Endodermal cell (in vitro differentiated cells): ENCODE results near the gene ALG8. TPM values are rescaled to one million over a fixed set of nuclear protein-coding genes. Genes with fewer than 3 reads are reported as not detected.

Experiments used
- DNase-seq: peaks from one replicate; pipeline ENCODE4 v3.0.0-alpha.2; 2017
- H3K27ac ChIP-seq: 2 replicates; pipeline ENCODE4 v1.5.1; 2013; ENCODE audit warnings: mild to moderate bottlenecking, low read depth, low read length, moderate library complexity
- H3K27me3 ChIP-seq: 2 replicates; pipeline ENCODE4 v1.6.1; 2013; ENCODE audit warnings: mild to moderate bottlenecking, low read length, moderate library complexity; ENCODE audit not compliant: insufficient read depth, control insufficient read depth, poor library complexity, severe bottlenecking
- H3K36me3 ChIP-seq: 2 replicates; pipeline ENCODE4 v1.7.0; 2013; ENCODE audit warnings: mild to moderate bottlenecking, low read length, moderate library complexity; ENCODE audit not compliant: control insufficient read depth, insufficient read depth
- H3K4me1 ChIP-seq: one replicate; pipeline ENCODE4 v1.7.0; 2013; ENCODE audit warnings: low read length; ENCODE audit not compliant: control insufficient read depth, insufficient read depth
- H3K4me3 ChIP-seq: 2 replicates; pipeline ENCODE4 v1.5.1; 2013; ENCODE audit warnings: mild to moderate bottlenecking, low read length, moderate library complexity
- H3K9ac ChIP-seq: 2 replicates; pipeline ENCODE4 v1.6.1; 2013; ENCODE audit warnings: mild to moderate bottlenecking, low read length, moderate library complexity; ENCODE audit not compliant: poor library complexity, severe bottlenecking; ENCODE audit errors: extremely low read depth
- H3K9me3 ChIP-seq: 2 replicates; pipeline ENCODE4 v1.6.1; 2013; ENCODE audit warnings: mild to moderate bottlenecking, low read length, moderate library complexity; ENCODE audit not compliant: control insufficient read depth
- H3K27ac Mint-ChIP-seq: 2 replicates; pipeline ENCODE4 v1.8.0; 2020; ENCODE audit warnings: mixed read lengths
- H3K27me3 Mint-ChIP-seq: 2 replicates; pipeline ENCODE4 v1.8.0; 2021; ENCODE audit warnings: mild to moderate bottlenecking, mixed read lengths; ENCODE audit not compliant: insufficient read depth
- H3K36me3 Mint-ChIP-seq: 2 replicates; pipeline ENCODE4 v1.8.0; 2020; ENCODE audit warnings: low read depth, mixed read lengths
- H3K4me1 Mint-ChIP-seq: 2 replicates; pipeline ENCODE4 v1.8.0; 2020; ENCODE audit warnings: mixed read lengths
- H3K4me3 Mint-ChIP-seq: 2 replicates; pipeline ENCODE4 v1.8.0; 2020; ENCODE audit warnings: mild to moderate bottlenecking, moderate library complexity, mixed read lengths
- H3K9me3 Mint-ChIP-seq: 2 replicates; pipeline ENCODE4 v1.8.0; 2020; ENCODE audit warnings: mild to moderate bottlenecking, mixed read lengths
- CTCF ChIP-seq: fragments of 200-600 bp; sonication (generic); conservative IDR thresholded peaks from 2 replicates; pipeline ENCODE4 v1.5.0; 2021; ENCODE audit warnings: antibody characterized with exemption, mild to moderate bottlenecking
- whole genome bisulfite sequencing, 2 experiments: methylation state at CpG; one replicate each; pipeline versions ENCODE4 v1.1.5 to v1.1.7; 2013; ENCODE audit warnings: missing lambda C conversion rate in 2 of 2, mixed read lengths in 1 of 2; ENCODE audit not compliant: insufficient coverage in 1 of 2, insufficient read length in 1 of 2; 5-methylcytosine and 5-hydroxymethylcytosine counted together
- total RNA-seq, 2 donors: library from RNA; stranded (reverse); fragmentation: NEBNext Ultra II Directional in 1 of 2; extraction: Animal tissue kit (Norgen Biotek cat#: 25700) in 1 of 2; gene quantifications; 2 replicates in 1 of 2; 3 replicates in 1 of 2; pipeline ENCODE4 v1.2.1, GENCODE V29; 2021

Gene ALG8
- total RNA-seq, 2 donors from 2014 or later = 72.1 to 81.4 TPM

GRCh38 chr11:78112582-78113275 lies 26.7 kb downstream of the ALG8 start:
- Histone ChIP-seq H3K27ac (peak overlapping the region; percentile 94), H3K9me3 (no peaks in the 10 kb centered on the region), H3K27me3 (no peaks in the 10 kb centered on the region), H3K4me1 (no peaks in the 10 kb centered on the region), H3K36me3 (peaks cover 51% of the 10 kb centered on the region), H3K4me3 (no peak overlapping the region), H3K9ac (no peak overlapping the region)
- Mint-ChIP-seq H3K9me3 (no peaks in the 10 kb centered on the region), H3K36me3 (peaks cover 49% of the 10 kb centered on the region), H3K4me1 (peaks cover 4% of the 10 kb centered on the region), H3K27ac (no peak overlapping the region), H3K4me3 (no peak overlapping the region), H3K27me3 (no peaks in the 10 kb centered on the region)
- DNase-seq = no peak
- WGBS, 2 experiments = 86 to 95% methylated on average over 5 of the region's 6 CpGs
- TF ChIP-seq CTCF = no peak

DNA sequence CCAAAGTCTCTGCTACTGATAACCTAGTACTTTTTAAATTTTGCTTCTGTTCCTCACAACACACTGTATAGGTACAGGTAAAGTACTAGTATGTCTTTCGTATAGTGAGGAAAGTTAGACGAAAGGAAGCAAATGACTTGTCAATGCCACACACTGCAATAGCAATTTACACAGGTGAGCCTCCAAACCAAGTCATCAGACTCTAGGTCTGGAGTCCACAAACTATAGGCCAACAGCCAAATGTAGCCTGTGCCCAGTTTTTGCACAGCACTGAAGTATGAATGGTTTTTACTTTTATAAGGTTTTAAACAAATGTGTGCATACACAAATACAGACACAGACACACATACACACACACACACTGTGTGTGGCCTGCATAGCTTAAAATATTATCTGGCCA lies 28.1 kb downstream of the ALG8 start:
- H3K36me3 Mint-ChIP-seq = peaks cover 42% of the 10 kb centered on the region
- Histone ChIP-seq H3K4me3 (no peak overlapping the region), H3K27me3 (no peaks in the 10 kb centered on the region), H3K27ac (peak overlapping the region; percentile 94), H3K4me1 (no peaks in the 10 kb centered on the region), H3K9ac (no peak overlapping the region), H3K9me3 (no peaks in the 10 kb centered on the region), H3K36me3 (peaks cover 50% of the 10 kb centered on the region)
- peaks cover 4% of the 10 kb centered on the region for H3K4me1 Mint-ChIP-seq
- no peak overlapping the region for H3K4me3 Mint-ChIP-seq
- DNase-seq = no peak
- TF ChIP-seq CTCF = no peak
- H3K27ac Mint-ChIP-seq = no peak overlapping the region
- H3K9me3 Mint-ChIP-seq = no peaks in the 10 kb centered on the region
- WGBS, 2 experiments = 85% methylated on average over 2 of the region's 2 CpGs; no CpG with 5 or more reads in 1 of the 2 experiments
- H3K27me3 Mint-ChIP-seq = no peaks in the 10 kb centered on the region

- no peaks in the 10 kb centered on the region for H3K9me3 Mint-ChIP-seq
- TF ChIP-seq CTCF = no peak
- peaks cover 4% of the 10 kb centered on the region for H3K4me1 Mint-ChIP-seq
- H3K27ac ChIP-seq = no peak overlapping the region
- no peak for DNase-seq
- H3K27ac Mint-ChIP-seq = no peak overlapping the region
- peaks cover 50% of the 10 kb centered on the region for H3K36me3 ChIP-seq
- WGBS, 2 experiments = 92 to 96% methylated on average over 2 of the region's 2 CpGs
- H3K36me3 Mint-ChIP-seq = peaks cover 44% of the 10 kb centered on the region
- no peak overlapping the region for H3K4me3 Mint-ChIP-seq
- H3K4me1 ChIP-seq = no peaks in the 10 kb centered on the region
- H3K9ac ChIP-seq = no peak overlapping the region
- no peak overlapping the region for H3K4me3 ChIP-seq
- no peaks in the 10 kb centered on the region for H3K27me3 Mint-ChIP-seq
- no peaks in the 10 kb centered on the region for H3K9me3 ChIP-seq
- no peaks in the 10 kb centered on the region for H3K27me3 ChIP-seq
Observed at GRCh38 chr11:78110830-78111229, 28.6 kb downstream of the ALG8 start.
